NCI-H2196 treated with DMSO at 0.1 percent for 48 hours (cell line): ENCODE measurements around the gene SRXN1.

Experiments used
- DNase-seq: peaks from one replicate; lab custom pipeline; 2025; ENCODE audit not compliant: unreplicated experiment; lab: John Stamatoyannopoulos, UW

The SRXN1 gene

GRCh38 chr20:675453-676314 is 22.7 kb upstream of the SRXN1 start, which contains the start of gene SCRT2:
Gene SCRT2 (minus strand): TSS chr20:675802. CDS start chr20:675601, 201 bp downstream.
- DNase-seq, result no peak

- DNase-seq, result no peak
Observed at GRCh38 chr20:675033-675452, 22.0 kb upstream of the SRXN1 start.

GRCh38 chr20:673603-674001 is 20.6 kb upstream of the SRXN1 start:
- no peak for DNase-seq

GRCh38 chr20:672963-673602 is 20.1 kb upstream of the SRXN1 start:
- DNase-seq, result no peak

DNA sequence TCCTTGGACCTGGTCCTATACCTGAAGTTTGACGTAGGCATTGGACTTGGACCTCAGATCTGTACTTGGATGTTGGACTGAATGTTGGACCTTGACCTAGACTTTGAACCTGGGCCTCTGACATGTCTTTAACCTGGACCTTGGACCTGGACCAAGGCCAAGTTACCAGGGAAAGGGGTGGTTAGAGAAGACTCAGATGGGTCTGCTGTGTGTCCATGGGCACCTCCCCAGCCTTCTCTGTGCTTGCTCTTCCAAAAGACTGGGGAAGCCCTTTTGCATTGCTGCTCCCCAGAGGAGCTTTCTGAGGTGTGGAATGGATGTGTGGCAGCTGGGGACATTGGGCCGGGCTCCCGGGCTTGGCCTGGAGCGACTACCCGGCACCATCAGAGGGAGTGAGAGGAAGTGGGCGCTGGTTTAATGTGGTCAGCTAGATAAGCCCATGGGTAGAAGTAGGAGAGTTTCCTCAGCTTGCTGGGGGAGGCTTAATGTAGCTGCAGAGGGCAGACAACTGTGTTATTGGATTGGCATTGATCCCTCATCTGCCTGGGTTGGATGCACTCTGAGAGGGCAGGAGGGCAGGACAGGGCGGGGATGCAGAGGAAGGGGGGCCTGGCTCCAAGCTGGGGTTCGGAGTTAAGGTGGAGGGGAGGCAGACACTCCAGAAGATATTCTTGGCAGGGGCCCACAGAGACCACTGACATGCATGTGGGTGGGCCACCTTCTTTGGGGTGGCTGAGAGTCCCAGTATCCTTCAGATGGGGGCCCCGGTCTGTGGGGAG is 18.4 kb upstream of the SRXN1 start:
- no peak for DNase-seq

DNA sequence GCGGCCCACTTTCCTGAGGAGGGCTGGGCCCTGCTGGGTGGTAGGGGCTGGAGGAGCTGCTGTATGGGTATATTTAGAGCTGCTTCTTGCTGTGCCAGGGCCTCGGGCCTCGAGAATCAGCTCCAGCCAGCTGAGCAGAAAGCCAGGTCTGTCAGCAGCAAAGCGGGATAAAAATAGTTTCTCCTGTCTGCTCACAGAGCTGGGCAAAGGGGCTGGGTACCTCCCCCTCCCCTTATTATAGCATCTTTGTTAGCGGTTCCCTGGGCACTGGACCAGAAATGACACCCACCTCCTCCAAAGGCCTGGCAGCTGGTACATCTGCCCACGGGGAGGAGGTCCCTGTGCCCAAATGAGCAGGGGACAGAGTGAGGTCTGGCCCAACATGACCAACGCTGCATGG is 16.6 kb upstream of the SRXN1 start:
- no peak for DNase-seq

DNA sequence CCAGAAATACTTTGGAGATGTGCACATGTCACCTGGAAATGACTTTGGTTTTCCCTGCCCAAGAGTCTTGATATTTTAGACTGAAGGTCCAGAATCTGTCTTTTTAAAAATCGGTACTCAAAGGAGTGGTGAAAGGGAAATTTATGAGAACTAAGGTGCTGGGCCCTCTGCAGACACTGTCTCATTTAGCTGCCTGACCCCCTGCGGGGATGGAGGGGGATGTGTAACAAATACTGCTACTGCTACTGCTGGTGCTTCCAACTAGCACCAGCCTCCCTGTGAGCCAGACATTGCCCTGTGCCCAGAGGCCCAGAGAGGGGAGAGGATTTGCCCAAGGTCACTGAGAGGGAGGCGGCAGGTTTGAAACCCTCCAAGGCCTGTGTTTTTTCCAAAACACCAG is 15.6 kb upstream of the SRXN1 start:
- no peak for DNase-seq

GRCh38 chr20:668050-668449 is 15.1 kb upstream of the SRXN1 start:
- DNase-seq, result no peak

DNA sequence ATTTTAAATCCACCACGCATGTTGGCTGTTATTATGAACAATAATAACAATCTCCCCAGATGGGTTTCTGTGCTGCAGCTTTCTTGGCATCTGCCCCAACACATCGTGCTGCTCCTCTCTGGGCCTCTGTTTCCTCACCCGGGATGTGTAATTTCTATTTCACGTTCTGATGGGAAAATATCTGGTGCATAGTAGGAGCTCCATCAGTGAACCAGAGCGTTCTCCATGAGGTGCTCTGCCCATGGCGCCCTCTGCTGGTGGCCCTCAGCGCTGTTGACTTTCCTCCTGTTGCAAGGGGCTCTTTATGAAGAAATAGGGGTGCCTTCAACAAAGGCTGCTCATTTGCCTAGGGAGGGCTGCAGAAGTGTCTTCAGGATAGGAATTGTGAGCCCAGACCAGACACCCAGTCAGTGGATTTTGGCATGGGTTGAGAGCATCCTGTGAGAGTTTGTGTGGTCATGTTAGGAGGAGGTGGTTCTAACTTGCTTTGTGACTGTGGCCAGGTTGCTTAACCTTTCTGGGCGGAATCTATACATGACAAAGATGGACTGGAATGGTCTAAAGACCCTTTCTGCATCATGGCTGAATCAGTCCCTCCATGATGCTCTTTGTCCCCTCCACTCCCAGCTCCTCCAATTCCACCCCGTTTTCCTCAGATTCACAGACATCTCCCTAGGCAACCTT is 14.5 kb upstream of the SRXN1 start:
- DNase-seq, result no peak

GRCh38 chr20:666877-667276 is 13.9 kb upstream of the SRXN1 start:
- DNase-seq, result no peak

GRCh38 chr20:665276-665675 is 12.3 kb upstream of the SRXN1 start:
- DNase-seq, result no peak

GRCh38 chr20:664576-664975 is 11.6 kb upstream of the SRXN1 start:
- DNase-seq, result no peak

- DNase-seq, result no peak
Observed at GRCh38 chr20:664151-664550, 11.2 kb upstream of the SRXN1 start.

GRCh38 chr20:663315-664090 is 10.5 kb upstream of the SRXN1 start:
- DNase-seq, result no peak

DNA sequence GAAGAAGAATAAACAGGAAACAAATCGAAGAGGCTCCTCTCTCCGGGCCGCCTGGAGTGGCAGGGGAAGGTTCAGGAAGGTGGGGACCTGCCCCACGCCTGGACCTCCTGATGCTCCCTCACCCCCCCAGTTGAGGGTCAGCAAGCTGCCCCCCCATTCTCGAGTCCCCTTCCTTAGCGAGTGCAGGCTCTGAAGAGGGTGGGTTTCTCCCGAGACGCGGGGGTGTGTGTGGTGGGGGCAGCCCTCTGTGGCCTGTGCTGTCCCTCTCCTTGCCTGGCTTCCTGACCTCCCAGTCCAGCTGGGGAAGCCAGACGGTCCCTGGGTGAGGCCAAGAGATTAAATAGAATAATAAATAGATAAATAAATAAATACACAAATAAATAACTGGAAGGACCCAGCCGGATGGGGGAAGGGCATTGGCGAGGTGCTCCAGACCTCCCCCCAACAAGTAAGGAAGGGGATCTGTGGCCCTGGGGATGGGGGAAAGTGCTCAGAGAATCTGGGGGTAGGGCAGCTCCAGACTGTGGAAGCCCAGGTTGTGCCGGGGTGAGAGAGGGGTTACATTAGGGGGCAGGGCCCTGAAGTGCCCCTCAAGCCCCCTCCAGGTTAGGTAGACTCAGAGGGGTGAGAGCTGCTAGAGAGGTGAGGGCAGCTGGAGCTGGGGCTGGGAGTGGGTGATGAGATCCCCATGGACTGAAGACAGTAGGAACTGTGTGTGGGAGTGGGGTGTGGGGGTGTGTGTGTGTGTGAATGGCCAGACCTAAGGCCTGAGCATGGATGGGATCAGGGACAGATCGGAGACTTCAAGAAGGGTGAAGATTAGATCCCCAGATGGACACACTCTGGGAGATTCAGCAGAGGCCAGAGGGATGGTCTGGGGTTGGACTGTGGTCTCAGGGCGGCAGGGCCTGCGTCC is 9.5 kb upstream of the SRXN1 start:
- no peak for DNase-seq

- DNase-seq, result no peak
Observed at GRCh38 chr20:661474-662270, 8.7 kb upstream of the SRXN1 start.

GRCh38 chr20:658731-659291 is 5.8 kb upstream of the SRXN1 start:
- DNase-seq, result no peak

- no peak for DNase-seq
Observed at GRCh38 chr20:658202-658601, 5.2 kb upstream of the SRXN1 start.
